GM23338 (cell line): Measurements from ENCODE around the gene SLC8A1. TPM values are rescaled to one million over a fixed set of nuclear protein-coding genes. Genes with fewer than 3 reads are reported as not detected.

Experiments
- ATAC-seq: fragments of 200-7000 bp; cut with Tn5 transposase; 3 replicates; pipeline ENCODE4 v1.9.1; 2020
- DNase-seq: peaks from one replicate; pipeline ENCODE4 v3.0.0-alpha.2; 2015; ENCODE audit warnings: low spot score
- H2AFZ ChIP-seq: fragments of 200-600 bp; sonication (generic); 2 replicates; pipeline ENCODE4 v1.8.0; 2016; ENCODE audit warnings: antibody characterized with exemption, mild to moderate bottlenecking, moderate library complexity
- H3F3A ChIP-seq: fragments of 200-600 bp; sonication (generic); replicated peaks from 2 replicates; pipeline ENCODE4 v1.8.0; 2017; ENCODE audit warnings: antibody characterized with exemption, mixed run types, low read depth
- H3K27ac ChIP-seq: fragments of 200-600 bp; sonication (generic); 2 replicates; pipeline ENCODE4 v1.6.1; 2016; ENCODE audit warnings: low read depth
- H3K27me3 ChIP-seq: fragments of 200-600 bp; sonication (generic); 2 replicates; pipeline ENCODE4 v1.8.0; 2016; ENCODE audit warnings: mild to moderate bottlenecking, mixed run types, moderate library complexity; ENCODE audit not compliant: insufficient read depth
- H3K36me3 ChIP-seq: fragments of 200-600 bp; sonication (generic); 2 replicates; pipeline ENCODE4 v1.8.0; 2016; ENCODE audit warnings: mild to moderate bottlenecking; ENCODE audit not compliant: insufficient read depth
- H3K4me1 ChIP-seq: fragments of 200-600 bp; sonication (generic); 2 replicates; pipeline ENCODE4 v1.8.0; 2016; ENCODE audit warnings: mild to moderate bottlenecking, moderate library complexity; ENCODE audit not compliant: insufficient read depth
- H3K4me2 ChIP-seq: fragments of 200-600 bp; sonication (generic); 2 replicates; pipeline ENCODE4 v1.7.1; 2017; ENCODE audit warnings: mixed run types
- H3K4me3 ChIP-seq: fragments of 200-600 bp; sonication (generic); 2 replicates; pipeline ENCODE4 v1.6.1; 2016; ENCODE audit warnings: mixed run types
- H3K79me2 ChIP-seq: fragments of 200-600 bp; sonication (generic); replicated peaks from 2 replicates; pipeline ENCODE4 v1.8.0; 2017; ENCODE audit warnings: mild to moderate bottlenecking; ENCODE audit not compliant: insufficient read depth
- H3K9me2 ChIP-seq: fragments of 200-600 bp; sonication (generic); 2 replicates; pipeline ENCODE4 v1.8.0; 2017; ENCODE audit not compliant: insufficient read depth
- H4K20me1 ChIP-seq: fragments of 200-600 bp; sonication (generic); replicated peaks from 2 replicates; pipeline ENCODE4 v1.8.0; 2017; ENCODE audit warnings: mild to moderate bottlenecking; ENCODE audit not compliant: insufficient read depth
- H3K27ac Mint-ChIP-seq: 2 replicates; pipeline ENCODE4 v1.8.0; 2020; ENCODE audit warnings: inconsistent platforms, mild to moderate bottlenecking, moderate library complexity, mixed read lengths
- H3K27me3 Mint-ChIP-seq: 3 replicates; pipeline ENCODE4 v1.8.0; 2022; ENCODE audit warnings: low read depth, mild to moderate bottlenecking, moderate library complexity, mixed read lengths, inconsistent platforms; ENCODE audit not compliant: insufficient read depth, poor library complexity
- H3K36me3 Mint-ChIP-seq: 3 replicates; pipeline ENCODE4 v1.8.0; 2021; ENCODE audit warnings: low read depth, mild to moderate bottlenecking, inconsistent platforms, moderate library complexity, mixed read lengths
- H3K4me1 Mint-ChIP-seq: 3 replicates; pipeline ENCODE4 v1.8.0; 2020; ENCODE audit warnings: mild to moderate bottlenecking, inconsistent platforms, mixed read lengths
- H3K4me3 Mint-ChIP-seq: 3 replicates; pipeline ENCODE4 v1.8.0; 2021; ENCODE audit warnings: moderate library complexity, mild to moderate bottlenecking, inconsistent platforms, mixed read lengths
- H3K9me3 Mint-ChIP-seq: 3 replicates; pipeline ENCODE4 v1.8.0; 2020; ENCODE audit warnings: moderate library complexity, mild to moderate bottlenecking, inconsistent platforms, mixed read lengths
- CREB1 ChIP-seq: fragments of 250-450 bp; sonication (Bioruptor Pico); IDR thresholded peaks from 2 replicates; pipeline ENCODE4 v1.5.0; 2020; ENCODE audit warnings: low read depth, mild to moderate bottlenecking, moderate library complexity
- CTCF ChIP-seq, 2 experiments: fragments of 200-600 bp in 1 of 2; sonication (generic) in 1 of 2; conservative IDR thresholded peaks; 2 replicates each; pipeline versions ENCODE4 v1.5.1 to v1.6.1; 2016 to 2017; ENCODE audit warnings: antibody characterized with exemption in 2 of 2, low read depth in 2 of 2, mild to moderate bottlenecking in 2 of 2, moderate library complexity in 1 of 2
- ETS1 ChIP-seq: IDR thresholded peaks from 2 replicates; pipeline ENCODE4 v1.6.1; 2016; ENCODE audit warnings: antibody characterized with exemption
- EZH2 ChIP-seq: fragments of 200-600 bp; sonication (generic); IDR thresholded peaks from one replicate; pipeline ENCODE4 v1.8.0; 2017; ENCODE audit warnings: antibody characterized with exemption, mild to moderate bottlenecking, low read depth; ENCODE audit not compliant: unreplicated experiment
- EZH2phosphoT487 ChIP-seq: fragments of 200-600 bp; sonication (generic); IDR thresholded peaks from one replicate; pipeline ENCODE4 v1.8.1; 2018; ENCODE audit warnings: antibody characterized with exemption; ENCODE audit not compliant: unreplicated experiment
- JUNB ChIP-seq: IDR thresholded peaks from one replicate; pipeline ENCODE4 v1.6.1; 2016; ENCODE audit warnings: antibody characterized with exemption; ENCODE audit not compliant: unreplicated experiment
- NANOG ChIP-seq: IDR thresholded peaks from 2 replicates; pipeline ENCODE4 v1.6.1; 2016; ENCODE audit warnings: antibody characterized with exemption, borderline replicate concordance
- POLR2AphosphoS5 ChIP-seq: IDR thresholded peaks from 2 replicates; pipeline ENCODE4 v1.6.1; 2016; ENCODE audit warnings: antibody characterized with exemption, low read depth
- REST ChIP-seq: IDR thresholded peaks from one replicate; pipeline ENCODE4 v1.6.1; 2018; ENCODE audit warnings: antibody characterized with exemption; ENCODE audit not compliant: unreplicated experiment
- STAT1 ChIP-seq: IDR thresholded peaks from one replicate; pipeline ENCODE4 v1.6.1; 2016; ENCODE audit warnings: antibody characterized with exemption; ENCODE audit not compliant: unreplicated experiment
- ZNF114 ChIP-seq: fragments of 250-450 bp; sonication (Bioruptor Pico); IDR thresholded peaks from 2 replicates; pipeline ENCODE4 v1.5.0; 2020; ENCODE audit warnings: mild to moderate bottlenecking, moderate library complexity
- ZNF331 ChIP-seq: fragments of 250-450 bp; sonication (Bioruptor Pico); IDR thresholded peaks from 2 replicates; pipeline ENCODE4 v1.5.0; 2020; ENCODE audit warnings: low read depth, mild to moderate bottlenecking, moderate library complexity
- polyA plus RNA-seq: library from polyadenylated mRNA; unstranded; fragments of >200 nt; fragmentation: Nextera tagmentation; extraction: Ambion mirVana; gene quantifications from 2 replicates; pipeline ENCODE4 v1.2.1, GENCODE V29; 2016
- total RNA-seq: library from RNA; depleted of rRNA; stranded (reverse); fragments of >200 nt; shearing (Covaris generic); gene quantifications from 2 replicates; pipeline ENCODE4 v1.2.3, GENCODE V29; 2014

Gene SLC8A1
- total and polyA plus RNA-seq, 2 experiments from 2014 or later: 2.5 to 3.3 TPM

- no peak for TF ChIP-seq CTCF (conservative IDR thresholded peaks at IDR 0.05; ENCODE audit: low read depth in 2 of 2)
- no peak for TF ChIP-seq EZH2
Measured at GRCh38 chr2:40258135-40258457, 193.8 kb downstream of the SLC8A1 start (continued).

GRCh38 chr2:40257340-40258134 is 194.4 kb downstream of the SLC8A1 start:
- no peaks in the 10 kb centered on the region for H3F3A ChIP-seq
- H4K20me1 ChIP-seq: no peaks in the 10 kb centered on the region
- H3K27me3 ChIP-seq: no peaks in the 10 kb centered on the region
- DNase-seq (no peak), ATAC-seq (no peak)
- Mint-ChIP-seq H3K36me3 (no peaks in the 10 kb centered on the region), H3K27me3 (peaks cover 2% of the 10 kb centered on the region), H3K27ac (no peak overlapping the region), H3K9me3 (no peaks in the 10 kb centered on the region), H3K4me3 (no peak overlapping the region), H3K4me1 (peaks cover 27% of the 10 kb centered on the region)
- peaks cover 9% of the 10 kb centered on the region; the same call in 1 of the 2 replicates for H3K4me1 ChIP-seq
- H3K4me3 ChIP-seq: no peak overlapping the region
- H3K4me2 ChIP-seq: no peak overlapping the region
- H2AFZ ChIP-seq: no peak overlapping the region
- H3K36me3 ChIP-seq: no peaks in the 10 kb centered on the region
- no peaks in the 10 kb centered on the region for H3K79me2 ChIP-seq
- peaks cover 1% of the 10 kb centered on the region; the same call in 1 of the 2 replicates for H3K9me2 ChIP-seq
- no peak overlapping the region for H3K27ac ChIP-seq
- TF ChIP-seq CTCF (conservative IDR thresholded peaks at IDR 0.05; ENCODE audit: low read depth in 2 of 2) (no peak), ZNF114 (CRISPR knock-in tag) (no peak), ETS1 (no peak), JUNB (no peak), ZNF331 (no peak), POLR2AphosphoS5 (no peak), CREB1 (CRISPR knock-in tag) (no peak), STAT1 (no peak), EZH2phosphoT487 (no peak), REST (no peak), EZH2 (no peak), NANOG (no peak)
